ENCODE results near the gene LIPG. TPM values are rescaled to one million over a fixed set of nuclear protein-coding genes. Genes with fewer than 3 reads are reported as not detected.
"Not testable (repeated sequence)": the region's sequence is repeated elsewhere in the genome, so short reads cannot be mapped to it uniquely, and the experiment has no call there.

The LIPG gene
- total RNA-seq, 2 donors from 2014 or later, result 0.52 to 0.66 TPM

DNA sequence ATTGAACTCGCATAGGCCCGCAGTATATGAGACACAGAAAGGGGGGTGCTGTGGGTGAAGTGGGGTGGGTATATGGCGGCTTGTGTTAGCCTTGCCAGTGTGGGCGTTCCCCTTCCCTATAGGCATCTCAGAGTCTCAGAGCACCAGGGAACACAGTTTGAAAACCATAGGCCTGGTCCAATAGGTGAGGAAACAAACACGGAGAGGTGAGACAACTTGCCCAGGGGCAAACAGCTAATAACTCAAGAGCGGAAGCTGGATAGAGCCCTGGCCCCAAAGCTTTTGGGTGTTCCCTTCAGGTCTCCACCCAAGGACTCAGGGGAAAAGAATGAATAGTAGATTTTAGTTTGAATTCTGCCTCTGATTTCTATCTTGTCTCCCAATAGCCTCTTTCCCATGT, 7.9 kb downstream of the LIPG start:
- no peak for ATAC-seq
- WGBS, 2 donors, result 77 to 86% methylated on average over 6 of the region's 6 CpGs
- TF ChIP-seq POLR2A (IDR thresholded peaks at IDR 0.05), result no peak
- TF ChIP-seq, protein P1, sequence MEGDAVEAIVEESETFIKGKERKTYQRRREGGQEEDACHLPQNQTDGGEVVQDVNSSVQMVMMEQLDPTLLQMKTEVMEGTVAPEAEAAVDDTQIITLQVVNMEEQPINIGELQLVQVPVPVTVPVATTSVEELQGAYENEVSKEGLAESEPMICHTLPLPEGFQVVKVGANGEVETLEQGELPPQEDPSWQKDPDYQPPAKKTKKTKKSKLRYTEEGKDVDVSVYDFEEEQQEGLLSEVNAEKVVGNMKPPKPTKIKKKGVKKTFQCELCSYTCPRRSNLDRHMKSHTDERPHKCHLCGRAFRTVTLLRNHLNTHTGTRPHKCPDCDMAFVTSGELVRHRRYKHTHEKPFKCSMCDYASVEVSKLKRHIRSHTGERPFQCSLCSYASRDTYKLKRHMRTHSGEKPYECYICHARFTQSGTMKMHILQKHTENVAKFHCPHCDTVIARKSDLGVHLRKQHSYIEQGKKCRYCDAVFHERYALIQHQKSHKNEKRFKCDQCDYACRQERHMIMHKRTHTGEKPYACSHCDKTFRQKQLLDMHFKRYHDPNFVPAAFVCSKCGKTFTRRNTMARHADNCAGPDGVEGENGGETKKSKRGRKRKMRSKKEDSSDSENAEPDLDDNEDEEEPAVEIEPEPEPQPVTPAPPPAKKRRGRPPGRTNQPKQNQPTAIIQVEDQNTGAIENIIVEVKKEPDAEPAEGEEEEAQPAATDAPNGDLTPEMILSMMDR (IDR thresholded peaks at IDR 0.05), result no peak
- intact Hi-C loops (cut with DNase I), result loop anchor here (10.0 kb wide), 1 partner anchor 285 kb away; no protein-coding TSS in a partner anchor
- Histone ChIP-seq H3K4me1 (peaks cover 17% of the 10 kb centered on the region), H3K36me3 (replicated peaks in 1 of 2; ENCODE audit: insufficient read depth in 1 of 2, low read depth in 2 of 2) (no peaks in the 10 kb centered on the region), H3K27ac (no peak overlapping the region), H3K27me3 (no peaks in the 10 kb centered on the region), H3K4me3 (no peak overlapping the region), H3K9me3 (no peaks in the 10 kb centered on the region)
- no peak for DNase-seq

DNA sequence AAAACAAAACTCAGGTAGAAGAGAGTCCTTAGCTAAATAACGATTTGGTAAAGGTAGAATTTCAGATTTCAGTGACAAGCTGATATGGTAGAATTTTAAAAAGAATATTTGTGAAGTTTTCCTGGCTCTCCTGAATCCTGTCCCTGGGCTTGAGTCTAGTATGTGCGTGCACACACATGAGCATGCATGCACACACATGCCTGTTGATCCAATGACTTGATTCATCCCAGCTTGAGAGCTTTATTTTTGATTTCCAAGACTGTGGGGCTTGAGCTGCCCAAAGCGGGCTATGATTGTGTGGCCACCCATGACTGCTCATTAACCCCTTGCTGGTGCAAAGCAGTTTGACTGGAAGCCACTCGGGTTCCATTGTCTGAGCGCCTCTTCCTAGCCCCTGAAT, 9.0 kb downstream of the LIPG start:
- TF ChIP-seq, protein P1 (IDR thresholded peaks at IDR 0.05), result no peak
- no peak for TF ChIP-seq POLR2A (IDR thresholded peaks at IDR 0.05)
- ATAC-seq (no peak), DNase-seq (no peak)
- Histone ChIP-seq H3K36me3 (replicated peaks in 1 of 2; ENCODE audit: insufficient read depth in 1 of 2, low read depth in 2 of 2) (no peaks in the 10 kb centered on the region), H3K4me1 (peaks cover 6% of the 10 kb centered on the region), H3K27ac (no peak overlapping the region), H3K27me3 (no peaks in the 10 kb centered on the region), H3K4me3 (no peak overlapping the region), H3K9me3 (no peaks in the 10 kb centered on the region)
- intact Hi-C loops (cut with DNase I), result no loop called here
- 74 to 78% methylated on average over 5 of the region's 5 CpGs for WGBS, 2 donors

DNA sequence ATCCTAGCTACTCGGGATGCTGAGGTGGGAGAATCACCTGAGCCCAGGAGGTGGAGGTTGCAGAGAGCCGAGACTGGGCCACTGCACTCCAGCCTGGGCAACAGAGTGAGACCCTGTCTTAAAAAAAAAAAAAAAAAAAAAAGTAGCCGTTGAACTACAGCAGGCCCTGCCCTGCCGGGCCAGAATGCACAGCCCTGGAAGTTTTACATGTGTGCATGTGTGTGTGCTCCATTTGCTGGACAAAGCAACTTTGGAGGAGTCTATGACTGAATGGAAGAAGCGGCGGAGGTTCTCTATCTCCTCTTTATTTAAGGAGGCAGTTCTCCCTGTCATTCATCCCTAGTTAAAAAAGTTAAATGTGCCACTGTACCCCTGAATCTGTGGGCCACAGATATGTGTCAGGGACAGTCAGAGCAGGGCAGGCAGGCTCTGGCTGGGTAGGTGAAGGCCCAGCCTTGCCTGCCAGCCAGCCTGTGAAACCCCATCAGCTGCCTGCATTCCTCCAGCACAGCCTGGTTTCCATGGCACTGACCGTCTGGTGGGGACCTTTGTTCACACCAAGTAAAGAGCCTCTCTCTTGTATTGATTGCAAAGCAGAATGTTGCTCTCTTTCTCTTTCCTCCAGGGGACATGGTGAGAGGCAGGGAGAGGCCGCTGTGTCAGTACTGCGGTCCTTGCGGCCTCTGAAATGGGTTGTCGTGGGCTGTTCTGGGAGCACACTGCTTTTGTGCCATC, 10.9 kb downstream of the LIPG start:
- no peaks in the 10 kb centered on the region for H3K27me3 ChIP-seq
- TF ChIP-seq, protein P1 (IDR thresholded peaks at IDR 0.05), result no peak
- no peak for TF ChIP-seq POLR2A (IDR thresholded peaks at IDR 0.05)
- no peaks in the 10 kb centered on the region for H3K36me3 ChIP-seq (replicated peaks in 1 of 2; ENCODE audit: insufficient read depth in 1 of 2, low read depth in 2 of 2)
- H3K9me3 ChIP-seq, result no peaks in the 10 kb centered on the region
- no peaks in the 10 kb centered on the region for H3K4me1 ChIP-seq
- no peak overlapping the region for H3K27ac ChIP-seq
- DNase-seq (no peak), ATAC-seq (no peak)
- intact Hi-C loops (cut with DNase I), result no loop called here
- WGBS, 2 donors, result 83 to 84% methylated on average over 10 to 11 of the region's 11 CpGs
- no peak overlapping the region for H3K4me3 ChIP-seq

DNA sequence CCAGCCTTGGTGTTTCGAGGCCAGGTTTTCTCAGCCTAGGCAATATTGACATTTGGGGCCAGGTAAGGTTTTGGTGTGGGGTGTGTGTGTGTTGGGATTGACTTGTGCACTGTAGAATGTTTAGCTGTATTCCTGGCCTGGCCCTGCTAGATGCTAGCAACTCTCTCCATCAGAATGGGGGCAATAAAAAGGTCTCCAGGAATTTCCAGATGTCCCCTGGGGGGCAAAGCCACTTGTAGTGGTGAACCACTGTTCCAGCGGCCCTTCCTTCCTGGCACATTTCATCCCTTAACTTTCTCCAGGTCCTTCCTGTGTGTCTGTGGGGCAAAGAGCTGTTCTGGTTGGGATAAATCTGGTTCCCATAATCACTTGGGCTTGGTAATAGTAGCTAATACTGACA, 12.0 kb downstream of the LIPG start:
- TF ChIP-seq, protein P1 (IDR thresholded peaks at IDR 0.05), result no peak
- TF ChIP-seq POLR2A (IDR thresholded peaks at IDR 0.05), result no peak
- no peak overlapping the region for H3K27ac ChIP-seq
- no peaks in the 10 kb centered on the region for H3K36me3 ChIP-seq (replicated peaks in 1 of 2; ENCODE audit: insufficient read depth in 1 of 2, low read depth in 2 of 2)
- 86 to 93% methylated on average over 2 of the region's 2 CpGs for WGBS, 2 donors
- no peak overlapping the region for H3K4me3 ChIP-seq
- DNase-seq (no peak), ATAC-seq (no peak)
- no peaks in the 10 kb centered on the region for H3K4me1 ChIP-seq
- intact Hi-C loops (cut with DNase I), result no loop called here
- H3K9me3 ChIP-seq, result no peaks in the 10 kb centered on the region
- no peaks in the 10 kb centered on the region for H3K27me3 ChIP-seq

DNA sequence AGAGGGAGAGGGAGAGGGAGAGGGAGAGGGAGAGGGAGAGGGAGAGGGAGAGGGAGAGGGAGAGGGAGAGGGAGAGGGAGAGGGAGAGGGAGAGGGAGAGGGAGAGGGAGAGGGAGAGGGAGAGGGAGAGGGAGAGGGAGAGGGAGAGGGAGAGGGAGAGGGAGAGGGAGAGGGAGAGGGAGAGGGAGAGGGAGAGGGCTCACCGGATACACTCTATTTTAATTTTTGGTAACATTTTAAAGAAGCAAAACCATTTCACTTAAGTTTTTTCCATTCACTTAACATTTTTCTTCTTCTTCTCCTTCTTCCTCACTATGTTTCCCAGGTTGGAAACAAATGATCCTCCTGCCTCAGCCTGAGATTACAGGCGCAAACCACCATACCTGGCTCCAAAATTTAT, 17.2 kb downstream of the LIPG start:
- 88 to 95% methylated on average over 2 of the region's 2 CpGs for WGBS, 2 donors
- ATAC-seq; H3K4me3 ChIP-seq; DNase-seq; H3K27ac ChIP-seq; H3K27me3 ChIP-seq; H3K4me1 ChIP-seq; H3K36me3 ChIP-seq (replicated peaks in 1 of 2; ENCODE audit: insufficient read depth in 1 of 2, low read depth in 2 of 2); H3K9me3 ChIP-seq; intact Hi-C loops (cut with DNase I): not testable (repeated sequence)

DNA sequence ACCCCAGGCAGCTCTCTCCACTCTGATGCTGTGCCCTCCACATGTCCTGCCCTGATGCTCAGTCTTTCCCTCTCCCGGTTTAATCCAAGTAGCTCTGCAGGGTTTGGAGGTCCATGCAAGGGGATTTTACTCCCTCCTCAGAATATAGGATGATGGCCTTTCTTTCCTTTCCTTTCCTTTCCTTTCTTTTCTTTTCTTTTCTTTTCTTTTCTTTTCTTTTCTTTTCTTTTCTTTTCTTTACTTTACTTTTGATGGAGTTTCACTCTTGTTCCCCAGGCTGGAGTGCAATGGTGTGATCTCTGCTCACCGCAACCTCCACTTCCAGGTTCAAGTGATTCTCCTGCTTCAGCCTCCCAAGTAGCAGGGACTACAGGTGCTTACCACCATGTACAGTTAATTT, 17.7 kb downstream of the LIPG start:
- WGBS, 2 donors, result 90 to 97% methylated on average over 2 of the region's 2 CpGs
- intact Hi-C loops (cut with DNase I); H3K27me3 ChIP-seq; H3K36me3 ChIP-seq (replicated peaks in 1 of 2; ENCODE audit: insufficient read depth in 1 of 2, low read depth in 2 of 2); H3K4me1 ChIP-seq; H3K27ac ChIP-seq; ATAC-seq; H3K9me3 ChIP-seq; DNase-seq; H3K4me3 ChIP-seq: not testable (repeated sequence)
